ENCODE measurements around the gene MSH5.

GRCh38 chr6:31799781-31800180 lies 60.0 kb downstream of the MSH5 start:
- TF ChIP-seq POLR2A (IDR thresholded peaks at IDR 0.05) (no peak), CTCF (IDR thresholded peaks at IDR 0.05) (no peak), EP300 (IDR thresholded peaks at IDR 0.05) (no peak)
